ENCODE results near the gene MPV17L2. TPM values are rescaled to one million over a fixed set of nuclear protein-coding genes. Genes with fewer than 3 reads are reported as not detected.

MPV17L2 gene
- total and polyA plus RNA-seq, 2 of the 4 experiments (the other 2 are of a cell fraction): 7.2 to 19.5 TPM

GRCh38 chr19:18153556-18154134, 39.4 kb upstream of the MPV17L2 start:
- WGBS, 2 experiments (ENCODE audit: extremely low coverage in 2 of 2, insufficient read length in 1 of 2): 0% methylated on average over 21 of the region's 38 CpGs; no CpG with 5 or more reads in 1 of the 2 experiments
- peak overlapping the region; percentile 94 for H2AK9ac ChIP-seq (replicated peaks; ENCODE audit: low read depth, low read length, poor library complexity)
- no peak overlapping the region for H2BK15ac ChIP-seq (ENCODE audit: low read depth, low read length)

More at GRCh38 chr19:18153556-18154134, 39.4 kb upstream of the MPV17L2 start:
- Histone ChIP-seq H3K27ac (ENCODE audit: insufficient read depth, low read length) (peak overlapping the region; percentile 74), H3K9me3 (ENCODE audit: control insufficient read depth, insufficient read depth, low read length) (no peaks in the 10 kb centered on the region), H4K91ac (ENCODE audit: insufficient read depth, low read depth, low read length) (peak overlapping the region; percentile 59; the same call in 1 of the 2 replicates), H3K4me3 (ENCODE audit: insufficient read depth, low read depth, low read length) (peak overlapping the region; percentile 98), H3K4me2 (ENCODE audit: low read depth, low read length) (peak overlapping the region; percentile 99), H3K9me1 (ENCODE audit: insufficient read depth, low read length) (peaks cover 17% of the 10 kb centered on the region), H2BK5ac (ENCODE audit: low read depth, low read length, poor library complexity, severe bottlenecking) (peak overlapping the region; percentile 63), H2AFZ (replicated peaks; ENCODE audit: low read length, poor library complexity) (peak overlapping the region; percentile 98), H4K20me1 (ENCODE audit: insufficient read depth, low read length) (peaks cover 29% of the 10 kb centered on the region), H3K56ac (ENCODE audit: extremely low read depth, insufficient read depth, low read length) (no peak overlapping the region; the same call in 1 of the 2 replicates), H2BK120ac (ENCODE audit: low read depth, low read length) (no peak overlapping the region), H3K4me1 (ENCODE audit: control insufficient read depth, insufficient read depth, low read length) (peaks cover 19% of the 10 kb centered on the region), H3K23ac (ENCODE audit: low read depth, low read length) (peak overlapping the region; percentile 63; the same call in 1 of the 2 replicates), H4K8ac (ENCODE audit: low read depth in 2 of 2, low read length in 2 of 2) (peak overlapping the region in 1 of 2 experiments; percentile 79; a peak in 2 of 4 replicates), H4K5ac (ENCODE audit: low read depth, low read length) (no peak overlapping the region), H3K79me1 (ENCODE audit: low read depth in 1 of 2, low read length in 2 of 2) (peaks cover 15 to 45% of the 10 kb centered on the region in 2 experiments; a peak in 3 of 4 replicates), H3K9ac (ENCODE audit: low read depth, low read length) (peak overlapping the region; percentile 97), H3K27me3 (ENCODE audit: control insufficient read depth, insufficient read depth, low read length) (no peaks in the 10 kb centered on the region), H3K36me3 (ENCODE audit: control insufficient read depth, insufficient read depth, low read length) (peaks cover 10% of the 10 kb centered on the region; the same call in 1 of the 2 replicates), H3K18ac (ENCODE audit: low read depth, low read length) (peak overlapping the region; percentile 34; the same call in 1 of the 2 replicates), H3K14ac (replicated peaks; ENCODE audit: low read depth, low read length) (peak overlapping the region; percentile 96; the same call in 1 of the 2 replicates), H2AK5ac (ENCODE audit: low read depth, low read length) (peak overlapping the region; percentile 27), H2BK20ac (ENCODE audit: low read depth, low read length) (no peak overlapping the region), H3K4ac (ENCODE audit: low read depth, low read length) (peak overlapping the region; percentile 73)
- intact Hi-C loops (cut with micrococcal nuclease): loop anchor here (5.0 to 10.0 kb wide), 2 partner anchors 41 to 149 kb away; partner anchors contain the start of gene ARRDC2
- POLR2A ChIA-PET (ENCODE audit: unreplicated experiment): no interaction called here
- in situ Hi-C loops (cut with MboI; ENCODE audit: low sequenced_read_pairs): no loop called here
- no TSS peak for BruUV-seq (replicated peaks)
- TF ChIP-seq CEBPB (IDR thresholded peaks at IDR 0.05; ENCODE audit: low read depth, low read length): no peak
- TF ChIP-seq POLR2A (IDR thresholded peaks at IDR 0.05; ENCODE audit: low read depth, low read length): 0 out of 2 replicates have a peak, but pooled peaks have one; percentile 8
- TF ChIP-seq FOS (IDR thresholded peaks at IDR 0.05; ENCODE audit: low read depth, low read length): no peak
- DNase-seq (no peak), ATAC-seq (ENCODE audit: low read depth) (0 out of 2 replicates have a peak, but pooled peaks have one; percentile 1)
- dilution Hi-C loops (cut with HindIII; ENCODE audit: low sequenced_read_pairs, unreplicated experiment): no loop called here
- CTCF ChIA-PET: no interaction called here

Data from IMR-90 (cell line).